22Rv1 (cell line): ENCODE measurements around the gene ZNF862.

Experiments
- H3K27ac ChIP-seq: fragments of 450-650 bp; 2 replicates; pipeline ENCODE4 v1.5.1; 2017
- ZFX ChIP-seq: fragments of 450-650 bp; IDR thresholded peaks from 2 replicates; pipeline ENCODE4 v1.6.1; 2017; ENCODE audit warnings: antibody characterized with exemption, borderline replicate concordance
- TF ChIP-seq, protein P1 (sequence below): fragments of 450-650 bp; IDR thresholded peaks from 2 replicates; pipeline ENCODE4 v1.5.1; 2017; ENCODE audit warnings: mild to moderate bottlenecking

Gene ZNF862

GRCh38 chr7:149816267-149816751, 21.9 kb upstream of the ZNF862 start:
- no peak overlapping the region for H3K27ac ChIP-seq
- TF ChIP-seq ZFX, result no peak
- TF ChIP-seq, protein P1, sequence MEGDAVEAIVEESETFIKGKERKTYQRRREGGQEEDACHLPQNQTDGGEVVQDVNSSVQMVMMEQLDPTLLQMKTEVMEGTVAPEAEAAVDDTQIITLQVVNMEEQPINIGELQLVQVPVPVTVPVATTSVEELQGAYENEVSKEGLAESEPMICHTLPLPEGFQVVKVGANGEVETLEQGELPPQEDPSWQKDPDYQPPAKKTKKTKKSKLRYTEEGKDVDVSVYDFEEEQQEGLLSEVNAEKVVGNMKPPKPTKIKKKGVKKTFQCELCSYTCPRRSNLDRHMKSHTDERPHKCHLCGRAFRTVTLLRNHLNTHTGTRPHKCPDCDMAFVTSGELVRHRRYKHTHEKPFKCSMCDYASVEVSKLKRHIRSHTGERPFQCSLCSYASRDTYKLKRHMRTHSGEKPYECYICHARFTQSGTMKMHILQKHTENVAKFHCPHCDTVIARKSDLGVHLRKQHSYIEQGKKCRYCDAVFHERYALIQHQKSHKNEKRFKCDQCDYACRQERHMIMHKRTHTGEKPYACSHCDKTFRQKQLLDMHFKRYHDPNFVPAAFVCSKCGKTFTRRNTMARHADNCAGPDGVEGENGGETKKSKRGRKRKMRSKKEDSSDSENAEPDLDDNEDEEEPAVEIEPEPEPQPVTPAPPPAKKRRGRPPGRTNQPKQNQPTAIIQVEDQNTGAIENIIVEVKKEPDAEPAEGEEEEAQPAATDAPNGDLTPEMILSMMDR, result no peak

GRCh38 chr7:149816794-149817193, 21.4 kb upstream of the ZNF862 start:
- H3K27ac ChIP-seq, result no peak overlapping the region
- no peak for TF ChIP-seq ZFX
- TF ChIP-seq, protein P1, result no peak

GRCh38 chr7:149817301-149817771, 20.8 kb upstream of the ZNF862 start:
- TF ChIP-seq, protein P1, result no peak
- TF ChIP-seq ZFX, result no peak
- no peak overlapping the region for H3K27ac ChIP-seq

- TF ChIP-seq, protein P1, result no peak
- TF ChIP-seq ZFX, result no peak
- H3K27ac ChIP-seq, result no peak overlapping the region
Measured at GRCh38 chr7:149817836-149818535, 20.2 kb upstream of the ZNF862 start.

- no peak overlapping the region for H3K27ac ChIP-seq
- TF ChIP-seq ZFX, result no peak
Measured at GRCh38 chr7:149818536-149818840, 19.7 kb upstream of the ZNF862 start.

DNA sequence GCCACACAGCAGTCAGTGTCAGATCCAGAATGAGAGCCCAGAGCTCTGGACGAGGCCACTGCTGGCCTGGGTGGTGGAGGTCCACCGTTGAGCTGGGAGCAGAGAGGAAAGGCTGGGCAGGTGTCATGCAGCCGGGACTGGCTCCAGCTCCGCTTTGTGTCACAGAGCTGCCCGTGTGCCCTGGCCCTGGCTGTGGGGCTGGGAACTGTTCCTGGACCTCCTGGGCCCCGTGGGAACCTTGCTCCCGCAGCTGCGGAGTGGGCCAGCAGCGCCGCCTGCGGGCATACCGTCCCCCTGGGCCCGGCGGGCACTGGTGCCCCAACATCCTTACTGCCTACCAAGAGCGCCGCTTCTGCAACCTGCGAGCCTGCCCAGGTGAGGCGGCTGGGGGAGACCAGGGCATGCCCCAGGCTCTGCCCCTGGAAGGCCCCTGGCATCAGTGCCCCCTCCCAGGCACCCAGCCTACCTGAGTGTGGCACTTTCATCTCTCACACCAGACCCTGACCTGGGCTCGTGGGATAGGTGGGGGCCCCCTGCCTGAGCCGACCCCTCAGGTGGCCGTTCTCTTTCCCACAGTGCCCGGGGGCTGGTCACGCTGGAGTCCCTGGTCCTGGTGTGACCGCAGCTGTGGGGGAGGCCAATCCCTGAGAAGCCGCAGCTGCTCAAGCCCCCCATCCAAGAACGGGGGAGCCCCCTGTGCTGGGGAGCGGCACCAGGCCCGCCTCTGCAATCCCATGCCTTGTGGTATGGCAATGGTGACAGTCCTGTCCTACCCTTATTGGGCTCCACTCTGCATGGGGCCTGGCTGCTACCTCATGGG, 18.8 kb upstream of the ZNF862 start:
- TF ChIP-seq, protein P1, result no peak
- TF ChIP-seq ZFX, result no peak
- no peak overlapping the region for H3K27ac ChIP-seq

DNA sequence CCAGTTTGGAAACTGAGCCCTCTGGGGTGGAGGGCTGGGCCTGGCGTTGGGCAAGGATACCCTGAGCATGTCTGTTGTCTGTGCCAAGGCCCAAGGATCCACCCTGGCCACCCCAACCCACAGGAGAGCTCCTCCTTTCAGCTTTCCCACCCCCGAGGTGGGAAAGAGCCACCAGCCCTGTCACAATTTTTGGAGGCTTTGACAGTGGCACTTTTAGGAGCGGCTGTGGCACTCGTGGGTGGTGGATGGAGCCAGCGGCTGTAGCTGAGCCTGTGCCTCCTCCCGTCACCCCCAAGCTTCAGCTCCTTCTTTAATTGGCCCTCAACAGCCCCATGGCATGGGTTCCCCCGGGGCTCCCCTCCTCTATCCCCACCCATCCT, 18.2 kb upstream of the ZNF862 start:
- no peak overlapping the region for H3K27ac ChIP-seq
- TF ChIP-seq, protein P1, result no peak
- no peak for TF ChIP-seq ZFX
